ENCODE data around the gene PDE10A.
"Not testable (repeated sequence)": the region's sequence is repeated elsewhere in the genome, so short reads cannot be mapped to it uniquely, and the experiment has no call there.

DNA sequence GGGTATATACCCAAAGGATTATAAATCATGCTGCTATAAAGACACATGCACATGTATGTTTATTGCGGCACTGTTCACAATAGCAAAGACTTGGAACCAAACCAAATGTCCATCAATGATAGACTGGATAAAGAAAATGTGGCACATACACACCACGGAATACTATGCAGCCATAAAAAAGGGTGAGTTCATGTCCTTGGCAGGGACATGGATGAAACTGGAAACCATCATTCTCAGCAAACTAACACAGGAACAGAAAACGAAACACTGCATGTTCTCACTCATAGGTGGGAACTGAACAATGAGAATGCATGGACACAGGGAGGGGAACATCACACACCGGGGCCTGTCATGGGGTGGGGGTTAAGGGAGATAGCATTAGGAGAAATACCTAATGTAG lies 70.1 kb downstream of the PDE10A start:
- TF ChIP-seq EP300 (IDR thresholded peaks at IDR 0.05; ENCODE audit: borderline replicate concordance in 1 of 2, low read depth in 2 of 2, low read length in 2 of 2); TAF1 (IDR thresholded peaks at IDR 0.05; ENCODE audit: low read depth, low read length); RFX5 (IDR thresholded peaks at IDR 0.05; ENCODE audit: borderline replicate concordance, low read depth, low read length); SUZ12 (IDR thresholded peaks at IDR 0.05; ENCODE audit: low read length); BRCA1 (IDR thresholded peaks at IDR 0.05; ENCODE audit: low read depth, low read length); RNF2 (IDR thresholded peaks at IDR 0.05; ENCODE audit: borderline replicate concordance, low read depth, low read length, missing control alignments, poor library complexity, severe bottlenecking); BACH1 (IDR thresholded peaks at IDR 0.05; ENCODE audit: low read length); EZH2 (IDR thresholded peaks at IDR 0.05; ENCODE audit: low read depth, low read length, severe bottlenecking); KDM1A (IDR thresholded peaks at IDR 0.05; ENCODE audit: borderline replicate concordance, low read length); TEAD4 (IDR thresholded peaks at IDR 0.05; ENCODE audit: low read depth, low read length): not testable (repeated sequence)
- TF ChIP-seq, protein P1, sequence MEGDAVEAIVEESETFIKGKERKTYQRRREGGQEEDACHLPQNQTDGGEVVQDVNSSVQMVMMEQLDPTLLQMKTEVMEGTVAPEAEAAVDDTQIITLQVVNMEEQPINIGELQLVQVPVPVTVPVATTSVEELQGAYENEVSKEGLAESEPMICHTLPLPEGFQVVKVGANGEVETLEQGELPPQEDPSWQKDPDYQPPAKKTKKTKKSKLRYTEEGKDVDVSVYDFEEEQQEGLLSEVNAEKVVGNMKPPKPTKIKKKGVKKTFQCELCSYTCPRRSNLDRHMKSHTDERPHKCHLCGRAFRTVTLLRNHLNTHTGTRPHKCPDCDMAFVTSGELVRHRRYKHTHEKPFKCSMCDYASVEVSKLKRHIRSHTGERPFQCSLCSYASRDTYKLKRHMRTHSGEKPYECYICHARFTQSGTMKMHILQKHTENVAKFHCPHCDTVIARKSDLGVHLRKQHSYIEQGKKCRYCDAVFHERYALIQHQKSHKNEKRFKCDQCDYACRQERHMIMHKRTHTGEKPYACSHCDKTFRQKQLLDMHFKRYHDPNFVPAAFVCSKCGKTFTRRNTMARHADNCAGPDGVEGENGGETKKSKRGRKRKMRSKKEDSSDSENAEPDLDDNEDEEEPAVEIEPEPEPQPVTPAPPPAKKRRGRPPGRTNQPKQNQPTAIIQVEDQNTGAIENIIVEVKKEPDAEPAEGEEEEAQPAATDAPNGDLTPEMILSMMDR (IDR thresholded peaks at IDR 0.05; ENCODE audit: control extremely low read depth in 1 of 3, insufficient read depth in 1 of 3, low read depth in 1 of 3, low read length in 3 of 3): not testable (repeated sequence)
